Left lung (tissue), 10 donors: ENCODE data around the gene MED13. TPM values are rescaled to one million over a fixed set of nuclear protein-coding genes. Genes with fewer than 3 reads are reported as not detected.

ENCODE experiments used
- ATAC-seq: fragments of 200-7000 bp; cut with Tn5 transposase; one replicate; pipeline ENCODE4 v1.9.1; 2020; ENCODE audit warnings: moderate library complexity
- DNase-seq, 4 donors: peaks; one replicate each; pipeline ENCODE4 v3.0.0-alpha.2; 2013 to 2020
- H3K27ac ChIP-seq, 2 donors: fragments of 200-600 bp; sonication (generic) in 1 of 2; one replicate each; pipeline versions ENCODE4 v1.5.0 to v1.8.0; 2020 to 2021
- H3K27me3 ChIP-seq, 2 donors: fragments of 200-600 bp; sonication (generic) in 1 of 2; one replicate each; pipeline versions ENCODE4 v1.5.0 to v1.8.0; 2020 to 2021
- H3K36me3 ChIP-seq, 2 donors: fragments of 200-600 bp; sonication (generic) in 1 of 2; one replicate each; pipeline versions ENCODE4 v1.5.0 to v1.8.0; 2020 to 2021
- H3K4me1 ChIP-seq, 2 donors: fragments of 200-600 bp; one replicate each; pipeline ENCODE4 v1.8.0; 2021
- H3K4me3 ChIP-seq, 2 donors: fragments of 200-600 bp; sonication (generic) in 1 of 2; one replicate each; pipeline versions ENCODE4 v1.5.0 to v1.8.0; 2020 to 2021; ENCODE audit warnings: mild to moderate bottlenecking in 1 of 2
- H3K9me3 ChIP-seq, 2 donors: fragments of 200-600 bp; sonication (generic) in 1 of 2; one replicate each; pipeline versions ENCODE4 v1.5.0 to v1.8.0; 2020 to 2021
- CTCF ChIP-seq, 2 donors: fragments of 200-600 bp; sonication (generic) in 1 of 2; IDR thresholded peaks; one replicate each; pipeline versions ENCODE4 v1.5.0 to v1.8.0; 2021; ENCODE audit warnings: antibody characterized with exemption in 2 of 2
- intact Hi-C, 2 donors: fragments of 100-400 bp; cut with DNase I; formaldehyde crosslinking; loops; one replicate each; pipeline versions ENCODE4 v1.11.2 to v1.14.2; 2022
- polyA plus RNA-seq, 6 donors: library from polyadenylated mRNA; unstranded; fragments of 120-200 nt; gene quantifications; one replicate each; pipeline ENCODE4 v1.2.1, GENCODE V29; 2013; ENCODE audit not compliant: insufficient read length in 6 of 6
- total RNA-seq, 2 donors: library from RNA; stranded (reverse); fragmentation: NEBNext Ultra II Directional; extraction: Animal tissue kit (Norgen Biotek cat#: 25700); gene quantifications; one replicate each; pipeline ENCODE4 v1.2.1, GENCODE V29; 2021
- donor health status: DM: no; HTN: yes; CAD: no.
- donor health status: DM: no; HTN: no; CAD: no.

The MED13 gene
- total and polyA plus RNA-seq, 8 donors = 51.1 to 65.1 (median 53.5) TPM

GRCh38 chr17:62045517-62045916 is 19.6 kb downstream of the MED13 start:
- H3K4me1 ChIP-seq = peaks cover 0 to 30% of the 10 kb centered on the region in 2 donors
- ATAC-seq (no peak), DNase-seq (no peak)
- H3K4me3 ChIP-seq = no peak overlapping the region
- H3K27ac ChIP-seq = no peak overlapping the region
- intact Hi-C loops = no loop called here
- no peaks in the 10 kb centered on the region for H3K27me3 ChIP-seq
- H3K9me3 ChIP-seq = no peaks in the 10 kb centered on the region
- H3K36me3 ChIP-seq = peaks cover 0 to 91% of the 10 kb centered on the region in 2 donors
- no peak for TF ChIP-seq CTCF (IDR thresholded peaks at IDR 0.05)

- no peak for TF ChIP-seq CTCF (IDR thresholded peaks at IDR 0.05)
- no peaks in the 10 kb centered on the region for H3K9me3 ChIP-seq
- intact Hi-C loops = no loop called here
- H3K27me3 ChIP-seq = no peaks in the 10 kb centered on the region
- peaks cover 0 to 30% of the 10 kb centered on the region in 2 donors for H3K4me1 ChIP-seq
- peaks cover 0 to 89% of the 10 kb centered on the region in 2 donors for H3K36me3 ChIP-seq
- H3K4me3 ChIP-seq = no peak overlapping the region
- no peak overlapping the region for H3K27ac ChIP-seq
- ATAC-seq (no peak), DNase-seq (no peak)
Measured at GRCh38 chr17:62045109-62045508, 20.0 kb downstream of the MED13 start.

GRCh38 chr17:62043602-62044001 is 21.5 kb downstream of the MED13 start:
- Histone ChIP-seq H3K36me3 (peaks cover 0 to 82% of the 10 kb centered on the region in 2 donors), H3K4me3 (no peak overlapping the region), H3K27ac (no peak overlapping the region), H3K9me3 (no peaks in the 10 kb centered on the region), H3K4me1 (peaks cover 0 to 22% of the 10 kb centered on the region in 2 donors), H3K27me3 (no peaks in the 10 kb centered on the region)
- ATAC-seq = no peak
- intact Hi-C loops = no loop called here
- no peak for TF ChIP-seq CTCF (IDR thresholded peaks at IDR 0.05)
- no peak for DNase-seq

GRCh38 chr17:62043140-62043539 is 21.9 kb downstream of the MED13 start:
- no peaks in the 10 kb centered on the region for H3K27me3 ChIP-seq
- no peak overlapping the region for H3K27ac ChIP-seq
- DNase-seq (no peak), ATAC-seq (no peak)
- intact Hi-C loops = no loop called here
- H3K36me3 ChIP-seq = peaks cover 0 to 78% of the 10 kb centered on the region in 2 donors
- H3K9me3 ChIP-seq = no peaks in the 10 kb centered on the region
- H3K4me1 ChIP-seq = peaks cover 0 to 23% of the 10 kb centered on the region in 2 donors
- H3K4me3 ChIP-seq = no peak overlapping the region
- no peak for TF ChIP-seq CTCF (IDR thresholded peaks at IDR 0.05)

- Histone ChIP-seq H3K36me3 (peaks cover 0 to 52% of the 10 kb centered on the region in 2 donors), H3K9me3 (no peaks in the 10 kb centered on the region), H3K4me1 (peaks cover 0 to 9% of the 10 kb centered on the region in 2 donors), H3K27me3 (no peaks in the 10 kb centered on the region), H3K4me3 (no peak overlapping the region), H3K27ac (no peak overlapping the region)
- no peak for DNase-seq
- intact Hi-C loops = no loop called here
- TF ChIP-seq CTCF (IDR thresholded peaks at IDR 0.05) = no peak
- no peak for ATAC-seq
Measured at GRCh38 chr17:62038248-62038647, 26.8 kb downstream of the MED13 start.
